Neuron (in vitro differentiated cells): Measurements from ENCODE around the gene LCNL1.

Experiments
- H2AFZ ChIP-seq: one replicate; pipeline ENCODE4 v1.6.1; 2013; ENCODE audit warnings: low read depth, mild to moderate bottlenecking, inconsistent platforms, low read length, moderate library complexity
- H3K27me3 ChIP-seq: one replicate; pipeline ENCODE4 v1.6.1; 2013; ENCODE audit warnings: low read length; ENCODE audit not compliant: insufficient read depth
- H3K36me3 ChIP-seq: one replicate; pipeline ENCODE4 v1.6.1; 2013; ENCODE audit warnings: low read length; ENCODE audit not compliant: insufficient read depth
- H3K4me1 ChIP-seq: one replicate; pipeline ENCODE4 v1.6.1; 2013; ENCODE audit warnings: low read length; ENCODE audit not compliant: insufficient read depth
- H3K4me3 ChIP-seq: 2 replicates; pipeline ENCODE4 v1.5.1; 2013; ENCODE audit warnings: mild to moderate bottlenecking, low read length, moderate library complexity
- H3K9me3 ChIP-seq: one replicate; pipeline ENCODE4 v1.6.1; 2013; ENCODE audit warnings: low read length

The LCNL1 gene

GRCh38 chr9:136968333-136969127 lies 14.3 kb upstream of the LCNL1 start:
- H3K9me3 ChIP-seq, result no peaks in the 10 kb centered on the region
- H2AFZ ChIP-seq, result no peak overlapping the region
- no peaks in the 10 kb centered on the region for H3K36me3 ChIP-seq
- H3K4me1 ChIP-seq, result peaks cover 14% of the 10 kb centered on the region
- no peak overlapping the region for H3K4me3 ChIP-seq
- peaks cover 30% of the 10 kb centered on the region for H3K27me3 ChIP-seq

GRCh38 chr9:136969150-136969549 lies 13.6 kb upstream of the LCNL1 start:
- Histone ChIP-seq H3K9me3 (no peaks in the 10 kb centered on the region), H3K4me1 (peaks cover 9% of the 10 kb centered on the region), H3K27me3 (peaks cover 36% of the 10 kb centered on the region), H2AFZ (no peak overlapping the region), H3K4me3 (no peak overlapping the region), H3K36me3 (no peaks in the 10 kb centered on the region)

- Histone ChIP-seq H3K9me3 (no peaks in the 10 kb centered on the region), H3K4me3 (no peak overlapping the region), H3K4me1 (peaks cover 3% of the 10 kb centered on the region), H3K27me3 (peaks cover 41% of the 10 kb centered on the region), H3K36me3 (no peaks in the 10 kb centered on the region), H2AFZ (no peak overlapping the region)
Measured at GRCh38 chr9:136969774-136970173, 13.0 kb upstream of the LCNL1 start.

- Histone ChIP-seq H3K4me1 (peaks cover 3% of the 10 kb centered on the region), H3K9me3 (peaks cover 5% of the 10 kb centered on the region), H3K36me3 (no peaks in the 10 kb centered on the region), H3K27me3 (peaks cover 46% of the 10 kb centered on the region), H2AFZ (no peak overlapping the region), H3K4me3 (no peak overlapping the region)
Measured at GRCh38 chr9:136970361-136970760, 12.4 kb upstream of the LCNL1 start.

GRCh38 chr9:136971746-136972145 lies 11.0 kb upstream of the LCNL1 start:
- no peaks in the 10 kb centered on the region for H3K36me3 ChIP-seq
- no peak overlapping the region for H2AFZ ChIP-seq
- H3K27me3 ChIP-seq, result peaks cover 54% of the 10 kb centered on the region
- no peaks in the 10 kb centered on the region for H3K4me1 ChIP-seq
- H3K4me3 ChIP-seq, result no peak overlapping the region
- H3K9me3 ChIP-seq, result peaks cover 5% of the 10 kb centered on the region

GRCh38 chr9:136972335-136972734 lies 10.5 kb upstream of the LCNL1 start:
- Histone ChIP-seq H2AFZ (no peak overlapping the region), H3K4me1 (no peaks in the 10 kb centered on the region), H3K27me3 (peaks cover 60% of the 10 kb centered on the region), H3K4me3 (no peak overlapping the region), H3K9me3 (peaks cover 5% of the 10 kb centered on the region), H3K36me3 (no peaks in the 10 kb centered on the region)

GRCh38 chr9:136972743-136973142 lies 10.1 kb upstream of the LCNL1 start:
- H3K4me3 ChIP-seq, result no peak overlapping the region
- peaks cover 64% of the 10 kb centered on the region for H3K27me3 ChIP-seq
- H3K4me1 ChIP-seq, result no peaks in the 10 kb centered on the region

GRCh38 chr9:136973618-136974617 lies 8.9 kb upstream of the LCNL1 start:
- Histone ChIP-seq H3K4me3 (no peak overlapping the region), H3K4me1 (no peaks in the 10 kb centered on the region), H2AFZ (no peak overlapping the region), H3K27me3 (peaks cover 70% of the 10 kb centered on the region), H3K9me3 (peaks cover 5% of the 10 kb centered on the region), H3K36me3 (no peaks in the 10 kb centered on the region)

More at GRCh38 chr9:136972743-136973142, 10.1 kb upstream of the LCNL1 start:
- peaks cover 5% of the 10 kb centered on the region for H3K9me3 ChIP-seq
- H3K36me3 ChIP-seq, result no peaks in the 10 kb centered on the region
- H2AFZ ChIP-seq, result no peak overlapping the region

GRCh38 chr9:136974817-136975535 lies 7.8 kb upstream of the LCNL1 start:
- Histone ChIP-seq H3K27me3 (peaks cover 78% of the 10 kb centered on the region), H3K9me3 (peaks cover 5% of the 10 kb centered on the region), H3K36me3 (no peaks in the 10 kb centered on the region), H2AFZ (no peak overlapping the region), H3K4me1 (no peaks in the 10 kb centered on the region), H3K4me3 (no peak overlapping the region)

- peaks cover 5% of the 10 kb centered on the region for H3K9me3 ChIP-seq
Measured at GRCh38 chr9:136975644-136976043, 7.1 kb upstream of the LCNL1 start.

GRCh38 chr9:136977223-136977622 lies 5.6 kb upstream of the LCNL1 start, which contains the start of gene PTGDS:
PTGDS (plus strand) TSS chr9:136977504; CDS start chr9:136977579, 75 bp downstream.
- Histone ChIP-seq H2AFZ (no peak within 1 kb of the TSS), H3K36me3 (no peaks in the 10 kb centered on the region), H3K4me3 (no peak within 1 kb of the TSS), H3K9me3 (peaks cover 5% of the 10 kb centered on the region), H3K4me1 (no peaks in the 10 kb centered on the region), H3K27me3 (peaks cover 66% of the 10 kb centered on the region)

More at GRCh38 chr9:136975644-136976043, 7.1 kb upstream of the LCNL1 start:
- Histone ChIP-seq H2AFZ (no peak overlapping the region), H3K36me3 (no peaks in the 10 kb centered on the region), H3K27me3 (peaks cover 72% of the 10 kb centered on the region), H3K4me1 (no peaks in the 10 kb centered on the region), H3K4me3 (no peak overlapping the region)

- Histone ChIP-seq H3K27me3 (peaks cover 67% of the 10 kb centered on the region), H2AFZ (no peak overlapping the region), H3K36me3 (no peaks in the 10 kb centered on the region), H3K4me1 (no peaks in the 10 kb centered on the region), H3K4me3 (no peak overlapping the region), H3K9me3 (peaks cover 5% of the 10 kb centered on the region)
Measured at GRCh38 chr9:136977649-136978072, 5.1 kb upstream of the LCNL1 start.
